HepG2 (cell line): ENCODE measurements around the gene TBC1D10B. TPM values are rescaled to one million over a fixed set of nuclear protein-coding genes. Genes with fewer than 3 reads are reported as not detected.

Source experiments
- CEBPG ChIP-seq: IDR thresholded peaks from 2 replicates; pipeline ENCODE4 v1.6.1; 2016
- FOXP1 ChIP-seq, 2 experiments: fragments of 450-650 bp in 1 of 2; IDR thresholded peaks; 2 replicates each; pipeline ENCODE4 v1.6.1; 2017 to 2018; ENCODE audit warnings: antibody characterized with exemption in 1 of 2
- HNRNPH1 ChIP-seq: fragments of 200-400 bp; formaldehyde crosslinking; optimal IDR thresholded peaks from 2 replicates; pipeline ENCODE3; 2017; ENCODE audit warnings: mild to moderate bottlenecking, low read depth, low read length
- NFATC3 ChIP-seq: sonication (generic); formaldehyde crosslinking; IDR thresholded peaks from 2 replicates; pipeline ENCODE4 v1.5.1; 2020; ENCODE audit warnings: mild to moderate bottlenecking, missing genetic modification reagents
- ONECUT2 ChIP-seq: sonication (generic); formaldehyde crosslinking; IDR thresholded peaks from 2 replicates; pipeline ENCODE4 v1.4.0; 2020; ENCODE audit warnings: missing genetic modification reagents
- PCBP2 ChIP-seq: fragments of 200-400 bp; formaldehyde crosslinking; optimal IDR thresholded peaks from 2 replicates; pipeline ENCODE3; 2018; ENCODE audit warnings: low read length, low read depth; ENCODE audit not compliant: poor library complexity, severe bottlenecking
- PLRG1 ChIP-seq: fragments of 450-650 bp; conservative IDR thresholded peaks from 2 replicates; pipeline ENCODE4 v1.6.1; 2016
- SPEN ChIP-seq: sonication (generic); formaldehyde crosslinking; IDR thresholded peaks from 2 replicates; pipeline ENCODE4 v1.5.1; 2020; ENCODE audit warnings: low read depth, mild to moderate bottlenecking, missing genetic modification reagents
- ZBTB42 ChIP-seq: sonication (generic); formaldehyde crosslinking; IDR thresholded peaks from 2 replicates; pipeline ENCODE4 v1.5.0; 2020; ENCODE audit warnings: mild to moderate bottlenecking, missing genetic modification reagents
- ZNF263 ChIP-seq: sonication (generic); formaldehyde crosslinking; IDR thresholded peaks from 2 replicates; pipeline ENCODE4 v1.4.0; 2020; ENCODE audit warnings: missing genetic modification reagents
- polyA plus RNA-seq, 8 experiments: library from polyadenylated mRNA; depleted of rRNA in 3 of 8; stranded (reverse) in 7 of 8; unstranded in 1 of 8; fragments of >200 nt; fragmentation: Illumina TruSeq in 4 of 8; extraction: Trizol in 4 of 8; gene quantifications; 2 replicates each; pipeline versions ENCODE4 v1.2.1 to v1.2.3, GENCODE V29; 2011 to 2016; ENCODE audit warnings: low read depth in 4 of 8, missing spikeins in 1 of 8, mixed read lengths in 1 of 8; ENCODE audit not compliant: insufficient read depth in 1 of 8
- total RNA-seq, 5 experiments: library from RNA; depleted of rRNA; stranded (reverse); fragments of >200 nt; fragmentation: Illumina TruSeq; extraction: Trizol; gene quantifications; 2 replicates each; pipeline ENCODE4 v1.2.3, GENCODE V29; 2016; ENCODE audit warnings: low read depth in 1 of 5
- TF ChIP-seq, protein P1 (sequence below), 2 experiments: fragments of 450-650 bp in 1 of 2; sonication (generic) in 1 of 2; formaldehyde crosslinking in 1 of 2; IDR thresholded peaks; 2 replicates each; pipeline versions ENCODE4 v1.6.1 to v1.8.0; 2016 to 2022; ENCODE audit warnings: antibody characterized with exemption in 1 of 2, mild to moderate bottlenecking in 1 of 2, missing genetic modification reagents in 1 of 2
- TF ChIP-seq, protein P2 (sequence below): sonication (generic); formaldehyde crosslinking; IDR thresholded peaks from 2 replicates; pipeline ENCODE4 v1.4.0; 2020; ENCODE audit warnings: missing genetic modification reagents, borderline replicate concordance
- TF ChIP-seq, protein P3 (sequence below): sonication (generic); formaldehyde crosslinking; IDR thresholded peaks from 2 replicates; pipeline ENCODE4 v1.4.0; 2020; ENCODE audit warnings: missing genetic modification reagents

TBC1D10B gene
- total and polyA plus RNA-seq, 2 of the 13 experiments (the other 11 are each of a cell fraction or from before 2014, with no cell fraction given): 15.7 to 24.8 TPM

DNA sequence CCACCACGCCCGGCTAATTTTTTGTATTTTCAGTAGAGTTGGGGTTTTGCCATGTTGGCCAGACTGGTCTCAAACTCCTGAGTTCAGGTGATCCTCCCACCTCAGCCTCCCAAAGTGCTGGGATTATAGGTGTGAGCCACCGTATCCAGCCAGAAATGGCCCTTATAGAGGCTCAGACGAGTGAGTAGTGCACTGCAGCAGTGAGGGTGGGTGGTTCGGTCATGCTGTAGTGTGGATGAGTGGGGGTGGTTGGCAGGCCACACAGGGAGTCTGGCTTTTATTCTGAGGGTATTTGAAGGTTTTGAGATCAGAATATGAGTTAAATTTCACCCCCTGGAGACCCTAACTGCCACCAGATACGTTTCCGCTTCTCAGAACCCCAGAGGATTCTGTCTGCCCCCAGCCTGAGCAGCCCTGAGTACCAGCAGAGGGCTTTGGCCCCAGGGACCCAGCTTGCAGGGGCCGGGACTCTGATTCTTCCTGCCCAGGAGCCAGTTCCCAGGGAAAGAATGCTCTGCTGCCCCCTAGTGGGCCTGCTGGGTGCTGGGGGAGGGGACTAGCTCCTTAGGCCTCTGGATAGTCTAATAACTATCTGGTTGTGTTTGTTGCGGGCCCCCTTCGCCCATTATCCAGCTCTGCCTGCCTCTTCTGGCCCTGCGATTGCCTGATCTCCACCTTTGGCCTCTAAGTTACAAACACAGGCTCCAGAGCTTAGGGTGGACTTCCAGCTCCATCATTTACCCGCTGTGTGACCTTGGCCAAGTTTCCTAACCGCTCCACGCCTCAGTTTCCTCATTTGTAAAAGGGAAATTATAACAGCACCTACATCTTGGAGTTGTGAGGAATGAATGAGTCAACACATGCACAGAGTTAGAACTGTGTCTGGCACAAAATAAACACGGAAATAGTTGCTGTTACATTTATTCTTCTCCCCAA is 39.1 kb upstream of the TBC1D10B start (continued):
- TF ChIP-seq, protein P1, sequence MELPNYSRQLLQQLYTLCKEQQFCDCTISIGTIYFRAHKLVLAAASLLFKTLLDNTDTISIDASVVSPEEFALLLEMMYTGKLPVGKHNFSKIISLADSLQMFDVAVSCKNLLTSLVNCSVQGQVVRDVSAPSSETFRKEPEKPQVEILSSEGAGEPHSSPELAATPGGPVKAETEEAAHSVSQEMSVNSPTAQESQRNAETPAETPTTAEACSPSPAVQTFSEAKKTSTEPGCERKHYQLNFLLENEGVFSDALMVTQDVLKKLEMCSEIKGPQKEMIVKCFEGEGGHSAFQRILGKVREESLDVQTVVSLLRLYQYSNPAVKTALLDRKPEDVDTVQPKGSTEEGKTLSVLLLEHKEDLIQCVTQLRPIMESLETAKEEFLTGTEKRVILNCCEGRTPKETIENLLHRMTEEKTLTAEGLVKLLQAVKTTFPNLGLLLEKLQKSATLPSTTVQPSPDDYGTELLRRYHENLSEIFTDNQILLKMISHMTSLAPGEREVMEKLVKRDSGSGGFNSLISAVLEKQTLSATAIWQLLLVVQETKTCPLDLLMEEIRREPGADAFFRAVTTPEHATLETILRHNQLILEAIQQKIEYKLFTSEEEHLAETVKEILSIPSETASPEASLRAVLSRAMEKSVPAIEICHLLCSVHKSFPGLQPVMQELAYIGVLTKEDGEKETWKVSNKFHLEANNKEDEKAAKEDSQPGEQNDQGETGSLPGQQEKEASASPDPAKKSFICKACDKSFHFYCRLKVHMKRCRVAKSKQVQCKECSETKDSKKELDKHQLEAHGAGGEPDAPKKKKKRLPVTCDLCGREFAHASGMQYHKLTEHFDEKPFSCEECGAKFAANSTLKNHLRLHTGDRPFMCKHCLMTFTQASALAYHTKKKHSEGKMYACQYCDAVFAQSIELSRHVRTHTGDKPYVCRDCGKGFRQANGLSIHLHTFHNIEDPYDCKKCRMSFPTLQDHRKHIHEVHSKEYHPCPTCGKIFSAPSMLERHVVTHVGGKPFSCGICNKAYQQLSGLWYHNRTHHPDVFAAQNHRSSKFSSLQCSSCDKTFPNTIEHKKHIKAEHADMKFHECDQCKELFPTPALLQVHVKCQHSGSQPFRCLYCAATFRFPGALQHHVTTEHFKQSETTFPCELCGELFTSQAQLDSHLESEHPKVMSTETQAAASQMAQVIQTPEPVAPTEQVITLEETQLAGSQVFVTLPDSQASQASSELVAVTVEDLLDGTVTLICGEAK (IDR thresholded peaks at IDR 0.05): no peak
- TF ChIP-seq, protein P1 (CRISPR knock-in tag; IDR thresholded peaks at IDR 0.05): peak; percentile 8; the same call in 1 of the 2 replicates
- TF ChIP-seq HNRNPH1 (no peak), ZNF263 (CRISPR knock-in tag) (0 out of 2 replicates have a peak, but pooled peaks have one; percentile 20), PCBP2 (no peak), CEBPG (CRISPR knock-in tag) (peak; percentile 30; the same call in 1 of the 2 replicates), SPEN (CRISPR knock-in tag) (peak; percentile 72; the same call in 1 of the 2 replicates), ZBTB42 (CRISPR knock-in tag) (no peak), PLRG1 (no peak), ONECUT2 (CRISPR knock-in tag) (no peak), FOXP1 (IDR thresholded peaks at IDR 0.05) (no peak), FOXP1 (CRISPR knock-in tag; IDR thresholded peaks at IDR 0.05) (no peak), NFATC3 (no peak)
- TF ChIP-seq, protein P2, sequence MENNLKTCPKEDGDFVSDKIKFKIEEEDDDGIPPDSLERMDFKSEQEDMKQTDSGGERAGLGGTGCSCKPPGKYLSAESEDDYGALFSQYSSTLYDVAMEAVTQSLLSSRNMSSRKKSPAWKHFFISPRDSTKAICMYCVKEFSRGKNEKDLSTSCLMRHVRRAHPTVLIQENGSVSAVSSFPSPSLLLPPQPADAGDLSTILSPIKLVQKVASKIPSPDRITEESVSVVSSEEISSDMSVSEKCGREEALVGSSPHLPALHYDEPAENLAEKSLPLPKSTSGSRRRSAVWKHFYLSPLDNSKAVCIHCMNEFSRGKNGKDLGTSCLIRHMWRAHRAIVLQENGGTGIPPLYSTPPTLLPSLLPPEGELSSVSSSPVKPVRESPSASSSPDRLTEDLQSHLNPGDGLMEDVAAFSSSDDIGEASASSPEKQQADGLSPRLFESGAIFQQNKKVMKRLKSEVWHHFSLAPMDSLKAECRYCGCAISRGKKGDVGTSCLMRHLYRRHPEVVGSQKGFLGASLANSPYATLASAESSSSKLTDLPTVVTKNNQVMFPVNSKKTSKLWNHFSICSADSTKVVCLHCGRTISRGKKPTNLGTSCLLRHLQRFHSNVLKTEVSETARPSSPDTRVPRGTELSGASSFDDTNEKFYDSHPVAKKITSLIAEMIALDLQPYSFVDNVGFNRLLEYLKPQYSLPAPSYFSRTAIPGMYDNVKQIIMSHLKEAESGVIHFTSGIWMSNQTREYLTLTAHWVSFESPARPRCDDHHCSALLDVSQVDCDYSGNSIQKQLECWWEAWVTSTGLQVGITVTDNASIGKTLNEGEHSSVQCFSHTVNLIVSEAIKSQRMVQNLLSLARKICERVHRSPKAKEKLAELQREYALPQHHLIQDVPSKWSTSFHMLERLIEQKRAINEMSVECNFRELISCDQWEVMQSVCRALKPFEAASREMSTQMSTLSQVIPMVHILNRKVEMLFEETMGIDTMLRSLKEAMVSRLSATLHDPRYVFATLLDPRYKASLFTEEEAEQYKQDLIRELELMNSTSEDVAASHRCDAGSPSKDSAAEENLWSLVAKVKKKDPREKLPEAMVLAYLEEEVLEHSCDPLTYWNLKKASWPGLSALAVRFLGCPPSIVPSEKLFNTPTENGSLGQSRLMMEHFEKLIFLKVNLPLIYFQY (CRISPR knock-in tag): 0 out of 2 replicates have a peak, but pooled peaks have one; percentile 22
- TF ChIP-seq, protein P3, sequence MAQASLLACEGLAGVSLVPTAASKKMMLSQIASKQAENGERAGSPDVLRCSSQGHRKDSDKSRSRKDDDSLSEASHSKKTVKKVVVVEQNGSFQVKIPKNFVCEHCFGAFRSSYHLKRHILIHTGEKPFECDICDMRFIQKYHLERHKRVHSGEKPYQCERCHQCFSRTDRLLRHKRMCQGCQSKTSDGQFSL (CRISPR knock-in tag): no peak
